Measurements from ENCODE around the gene OR4D1. TPM values are rescaled to one million over a fixed set of nuclear protein-coding genes. Genes with fewer than 3 reads are reported as not detected.
A peak's percentile ranks its signal among the peaks of the same experiment; 100 is the strongest.
"Not testable (repeated sequence)": the region's sequence is repeated elsewhere in the genome, so short reads cannot be mapped to it uniquely, and the experiment has no call there.

Gene OR4D1
- total and polyA plus RNA-seq, 10 donors: 0.09 to 0.46 (median 0.19) TPM; not detected in 1

- DNase-seq: no peak
- 48 to 54% (median 49%) methylated on average over 5 of the region's 5 CpGs for WGBS, 5 donors
- H3K27ac ChIP-seq: no peak overlapping the region
- no peaks in the 10 kb centered on the region for H3K4me1 ChIP-seq
- no peaks in the 10 kb centered on the region for H3K9me3 ChIP-seq
- no peaks in the 10 kb centered on the region for H3K36me3 ChIP-seq
- H3K27me3 ChIP-seq (replicated peaks in 1 of 7): peaks cover 0 to 34% (median 0%) of the 10 kb centered on the region in 7 donors
- H3K4me3 ChIP-seq: no peak overlapping the region
- intact Hi-C loops (cut with DNase I; ENCODE audit: low total_unique reads): loop anchor here (5.0 kb wide), 1 partner anchor 50 kb away; no protein-coding TSS in a partner anchor
- no peak for TF ChIP-seq POLR2A (IDR thresholded peaks at IDR 0.05)
- TF ChIP-seq, protein P1, sequence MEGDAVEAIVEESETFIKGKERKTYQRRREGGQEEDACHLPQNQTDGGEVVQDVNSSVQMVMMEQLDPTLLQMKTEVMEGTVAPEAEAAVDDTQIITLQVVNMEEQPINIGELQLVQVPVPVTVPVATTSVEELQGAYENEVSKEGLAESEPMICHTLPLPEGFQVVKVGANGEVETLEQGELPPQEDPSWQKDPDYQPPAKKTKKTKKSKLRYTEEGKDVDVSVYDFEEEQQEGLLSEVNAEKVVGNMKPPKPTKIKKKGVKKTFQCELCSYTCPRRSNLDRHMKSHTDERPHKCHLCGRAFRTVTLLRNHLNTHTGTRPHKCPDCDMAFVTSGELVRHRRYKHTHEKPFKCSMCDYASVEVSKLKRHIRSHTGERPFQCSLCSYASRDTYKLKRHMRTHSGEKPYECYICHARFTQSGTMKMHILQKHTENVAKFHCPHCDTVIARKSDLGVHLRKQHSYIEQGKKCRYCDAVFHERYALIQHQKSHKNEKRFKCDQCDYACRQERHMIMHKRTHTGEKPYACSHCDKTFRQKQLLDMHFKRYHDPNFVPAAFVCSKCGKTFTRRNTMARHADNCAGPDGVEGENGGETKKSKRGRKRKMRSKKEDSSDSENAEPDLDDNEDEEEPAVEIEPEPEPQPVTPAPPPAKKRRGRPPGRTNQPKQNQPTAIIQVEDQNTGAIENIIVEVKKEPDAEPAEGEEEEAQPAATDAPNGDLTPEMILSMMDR (IDR thresholded peaks at IDR 0.05 in 8 of 11, conservative IDR thresholded peaks at IDR 0.05 in 3 of 11): peak in 9 of 11 experiments; percentile 17 to 55 (median 32)
- no peak for TF ChIP-seq POLR2AphosphoS5 (IDR thresholded peaks at IDR 0.05)
These were observed 26.3 kb upstream of the OR4D1 start for GRCh38 chr17:58121925-58122324.

GRCh38 chr17:58127846-58128245 lies 20.3 kb upstream of the OR4D1 start:
- no peaks in the 10 kb centered on the region for H3K9me3 ChIP-seq
- no peaks in the 10 kb centered on the region for H3K36me3 ChIP-seq
- H3K4me3 ChIP-seq: no peak overlapping the region
- 48 to 75% (median 61%) methylated on average over 1 of the region's 1 CpG for WGBS, 5 donors
- H3K4me1 ChIP-seq: no peaks in the 10 kb centered on the region
- intact Hi-C loops (cut with DNase I; ENCODE audit: low total_unique reads): no loop called here
- DNase-seq: no peak
- H3K27me3 ChIP-seq (replicated peaks in 1 of 7): peaks cover 0 to 28% (median 0%) of the 10 kb centered on the region in 7 donors
- no peak overlapping the region for H3K27ac ChIP-seq
- TF ChIP-seq, protein P1 (IDR thresholded peaks at IDR 0.05 in 8 of 11, conservative IDR thresholded peaks at IDR 0.05 in 3 of 11): no peak

DNA sequence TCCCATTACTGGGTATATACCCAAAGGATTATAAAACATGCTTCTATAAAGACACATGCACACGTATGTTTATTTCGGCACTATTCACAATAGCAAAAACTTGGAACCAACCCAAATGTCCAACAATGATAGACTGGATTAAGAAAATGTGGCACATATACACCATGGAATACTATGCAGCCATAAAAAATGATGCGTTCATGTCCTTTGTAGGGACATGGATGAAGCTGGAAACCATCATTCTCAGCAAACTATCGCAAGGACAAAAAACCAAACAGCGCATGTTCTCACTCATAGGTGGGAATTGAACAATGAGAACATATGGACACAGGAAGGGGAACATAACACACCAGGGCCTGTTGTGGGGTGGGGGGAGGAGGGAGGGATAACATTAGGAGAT lies 15.5 kb upstream of the OR4D1 start:
- intact Hi-C loops (cut with DNase I; ENCODE audit: low total_unique reads); H3K27ac ChIP-seq; H3K4me1 ChIP-seq; H3K4me3 ChIP-seq; H3K36me3 ChIP-seq; DNase-seq: not testable (repeated sequence)
- 95 to 97% (median 97%) methylated on average over 5 of the region's 5 CpGs for WGBS, 5 donors
- peaks cover 0 to 21% (median 14%) of the 10 kb centered on the region in 8 donors for H3K9me3 ChIP-seq
- peaks cover 0 to 45% (median 0%) of the 10 kb centered on the region in 7 donors for H3K27me3 ChIP-seq (replicated peaks in 1 of 7)

GRCh38 chr17:58136669-58137279 lies 11.4 kb upstream of the OR4D1 start:
- peaks cover 0 to 59% (median 0%) of the 10 kb centered on the region in 7 donors for H3K27me3 ChIP-seq (replicated peaks in 1 of 7)
- no peak overlapping the region for H3K27ac ChIP-seq
- peaks cover 0 to 21% (median 14%) of the 10 kb centered on the region in 8 donors for H3K9me3 ChIP-seq
- WGBS, 5 donors: 39 to 56% (median 43%) methylated on average over 8 of the region's 8 CpGs
- intact Hi-C loops (cut with DNase I; ENCODE audit: low total_unique reads): no loop called here
- H3K4me3 ChIP-seq: no peak overlapping the region
- no peak for DNase-seq
- TF ChIP-seq POLR2A (IDR thresholded peaks at IDR 0.05) (no peak), POLR2AphosphoS5 (IDR thresholded peaks at IDR 0.05) (no peak)
- TF ChIP-seq, protein P1 (IDR thresholded peaks at IDR 0.05 in 8 of 11, conservative IDR thresholded peaks at IDR 0.05 in 3 of 11): no peak
- no peaks in the 10 kb centered on the region for H3K36me3 ChIP-seq
- H3K4me1 ChIP-seq: no peaks in the 10 kb centered on the region
